GM23338 (cell line): Measurements from ENCODE around the gene ZNF536. TPM values are rescaled to one million over a fixed set of nuclear protein-coding genes. Genes with fewer than 3 reads are reported as not detected.

Experiments used
- ATAC-seq: fragments of 200-7000 bp; cut with Tn5 transposase; 3 replicates; pipeline ENCODE4 v1.9.1; 2020
- DNase-seq: peaks from one replicate; pipeline ENCODE4 v3.0.0-alpha.2; 2015; ENCODE audit warnings: low spot score
- H2AFZ ChIP-seq: fragments of 200-600 bp; sonication (generic); 2 replicates; pipeline ENCODE4 v1.8.0; 2016; ENCODE audit warnings: antibody characterized with exemption, mild to moderate bottlenecking, moderate library complexity
- H3F3A ChIP-seq: fragments of 200-600 bp; sonication (generic); replicated peaks from 2 replicates; pipeline ENCODE4 v1.8.0; 2017; ENCODE audit warnings: antibody characterized with exemption, mixed run types, low read depth
- H3K27ac ChIP-seq: fragments of 200-600 bp; sonication (generic); 2 replicates; pipeline ENCODE4 v1.6.1; 2016; ENCODE audit warnings: low read depth
- H3K27me3 ChIP-seq: fragments of 200-600 bp; sonication (generic); 2 replicates; pipeline ENCODE4 v1.8.0; 2016; ENCODE audit warnings: mild to moderate bottlenecking, mixed run types, moderate library complexity; ENCODE audit not compliant: insufficient read depth
- H3K36me3 ChIP-seq: fragments of 200-600 bp; sonication (generic); 2 replicates; pipeline ENCODE4 v1.8.0; 2016; ENCODE audit warnings: mild to moderate bottlenecking; ENCODE audit not compliant: insufficient read depth
- H3K4me1 ChIP-seq: fragments of 200-600 bp; sonication (generic); 2 replicates; pipeline ENCODE4 v1.8.0; 2016; ENCODE audit warnings: mild to moderate bottlenecking, moderate library complexity; ENCODE audit not compliant: insufficient read depth
- H3K4me2 ChIP-seq: fragments of 200-600 bp; sonication (generic); 2 replicates; pipeline ENCODE4 v1.7.1; 2017; ENCODE audit warnings: mixed run types
- H3K4me3 ChIP-seq: fragments of 200-600 bp; sonication (generic); 2 replicates; pipeline ENCODE4 v1.6.1; 2016; ENCODE audit warnings: mixed run types
- H3K79me2 ChIP-seq: fragments of 200-600 bp; sonication (generic); replicated peaks from 2 replicates; pipeline ENCODE4 v1.8.0; 2017; ENCODE audit warnings: mild to moderate bottlenecking; ENCODE audit not compliant: insufficient read depth
- H3K9me2 ChIP-seq: fragments of 200-600 bp; sonication (generic); 2 replicates; pipeline ENCODE4 v1.8.0; 2017; ENCODE audit not compliant: insufficient read depth
- H4K20me1 ChIP-seq: fragments of 200-600 bp; sonication (generic); replicated peaks from 2 replicates; pipeline ENCODE4 v1.8.0; 2017; ENCODE audit warnings: mild to moderate bottlenecking; ENCODE audit not compliant: insufficient read depth
- H3K27ac Mint-ChIP-seq: 2 replicates; pipeline ENCODE4 v1.8.0; 2020; ENCODE audit warnings: inconsistent platforms, mild to moderate bottlenecking, moderate library complexity, mixed read lengths
- H3K27me3 Mint-ChIP-seq: 3 replicates; pipeline ENCODE4 v1.8.0; 2022; ENCODE audit warnings: low read depth, mild to moderate bottlenecking, moderate library complexity, mixed read lengths, inconsistent platforms; ENCODE audit not compliant: insufficient read depth, poor library complexity
- H3K36me3 Mint-ChIP-seq: 3 replicates; pipeline ENCODE4 v1.8.0; 2021; ENCODE audit warnings: low read depth, mild to moderate bottlenecking, inconsistent platforms, moderate library complexity, mixed read lengths
- H3K4me1 Mint-ChIP-seq: 3 replicates; pipeline ENCODE4 v1.8.0; 2020; ENCODE audit warnings: mild to moderate bottlenecking, inconsistent platforms, mixed read lengths
- H3K4me3 Mint-ChIP-seq: 3 replicates; pipeline ENCODE4 v1.8.0; 2021; ENCODE audit warnings: moderate library complexity, mild to moderate bottlenecking, inconsistent platforms, mixed read lengths
- H3K9me3 Mint-ChIP-seq: 3 replicates; pipeline ENCODE4 v1.8.0; 2020; ENCODE audit warnings: moderate library complexity, mild to moderate bottlenecking, inconsistent platforms, mixed read lengths
- CREB1 ChIP-seq: fragments of 250-450 bp; sonication (Bioruptor Pico); IDR thresholded peaks from 2 replicates; pipeline ENCODE4 v1.5.0; 2020; ENCODE audit warnings: low read depth, mild to moderate bottlenecking, moderate library complexity
- ETS1 ChIP-seq: IDR thresholded peaks from 2 replicates; pipeline ENCODE4 v1.6.1; 2016; ENCODE audit warnings: antibody characterized with exemption
- EZH2 ChIP-seq: fragments of 200-600 bp; sonication (generic); IDR thresholded peaks from one replicate; pipeline ENCODE4 v1.8.0; 2017; ENCODE audit warnings: antibody characterized with exemption, mild to moderate bottlenecking, low read depth; ENCODE audit not compliant: unreplicated experiment
- EZH2phosphoT487 ChIP-seq: fragments of 200-600 bp; sonication (generic); IDR thresholded peaks from one replicate; pipeline ENCODE4 v1.8.1; 2018; ENCODE audit warnings: antibody characterized with exemption; ENCODE audit not compliant: unreplicated experiment
- NANOG ChIP-seq: IDR thresholded peaks from 2 replicates; pipeline ENCODE4 v1.6.1; 2016; ENCODE audit warnings: antibody characterized with exemption, borderline replicate concordance
- POLR2AphosphoS5 ChIP-seq: IDR thresholded peaks from 2 replicates; pipeline ENCODE4 v1.6.1; 2016; ENCODE audit warnings: antibody characterized with exemption, low read depth
- STAT1 ChIP-seq: IDR thresholded peaks from one replicate; pipeline ENCODE4 v1.6.1; 2016; ENCODE audit warnings: antibody characterized with exemption; ENCODE audit not compliant: unreplicated experiment
- ZNF114 ChIP-seq: fragments of 250-450 bp; sonication (Bioruptor Pico); IDR thresholded peaks from 2 replicates; pipeline ENCODE4 v1.5.0; 2020; ENCODE audit warnings: mild to moderate bottlenecking, moderate library complexity
- ZNF331 ChIP-seq: fragments of 250-450 bp; sonication (Bioruptor Pico); IDR thresholded peaks from 2 replicates; pipeline ENCODE4 v1.5.0; 2020; ENCODE audit warnings: low read depth, mild to moderate bottlenecking, moderate library complexity
- polyA plus RNA-seq: library from polyadenylated mRNA; unstranded; fragments of >200 nt; fragmentation: Nextera tagmentation; extraction: Ambion mirVana; gene quantifications from 2 replicates; pipeline ENCODE4 v1.2.1, GENCODE V29; 2016
- total RNA-seq: library from RNA; depleted of rRNA; stranded (reverse); fragments of >200 nt; shearing (Covaris generic); gene quantifications from 2 replicates; pipeline ENCODE4 v1.2.3, GENCODE V29; 2014
- TF ChIP-seq, protein P1 (sequence below), 2 experiments: fragments of 200-600 bp in 1 of 2; sonication (generic) in 1 of 2; conservative IDR thresholded peaks; 2 replicates each; pipeline versions ENCODE4 v1.5.1 to v1.6.1; 2016 to 2017; ENCODE audit warnings: antibody characterized with exemption in 2 of 2, low read depth in 2 of 2, mild to moderate bottlenecking in 2 of 2, moderate library complexity in 1 of 2
- TF ChIP-seq, protein P2 (sequence below): fragments of 250-450 bp; sonication (Bioruptor Pico); IDR thresholded peaks from 2 replicates; pipeline ENCODE4 v1.5.0; 2020; ENCODE audit warnings: mild to moderate bottlenecking, moderate library complexity

Gene ZNF536
- total and polyA plus RNA-seq, 2 experiments from 2014 or later: 0.07 TPM; not detected in 1

DNA sequence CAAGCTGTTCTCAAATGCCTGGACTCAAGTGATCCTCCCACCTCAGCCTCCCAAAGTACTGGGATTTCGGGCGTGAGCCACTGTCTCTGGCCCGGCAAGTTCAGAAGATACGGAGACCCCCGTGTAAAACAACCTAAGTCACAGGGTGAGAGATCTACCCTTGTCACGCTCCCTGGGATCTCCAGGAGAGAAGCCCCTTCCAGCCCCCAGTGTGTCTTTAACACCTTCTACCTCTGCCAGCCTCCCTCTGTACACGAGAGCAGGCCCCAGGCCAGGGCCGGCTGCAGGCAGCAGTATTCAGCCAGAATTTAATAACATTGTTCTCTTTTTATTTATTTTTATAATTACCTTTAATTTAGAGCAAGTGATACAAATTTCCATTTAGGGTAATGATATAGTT lies 49.4 kb downstream of the ZNF536 start:
- Mint-ChIP-seq H3K4me3 (no peak overlapping the region), H3K27me3 (peaks cover 5% of the 10 kb centered on the region), H3K27ac (no peak overlapping the region), H3K4me1 (no peaks in the 10 kb centered on the region), H3K9me3 (no peaks in the 10 kb centered on the region; the same call in 1 of the 3 replicates), H3K36me3 (no peaks in the 10 kb centered on the region)
- Histone ChIP-seq H3K9me2 (no peaks in the 10 kb centered on the region), H3K36me3 (no peaks in the 10 kb centered on the region), H3K79me2 (no peaks in the 10 kb centered on the region), H3F3A (no peaks in the 10 kb centered on the region), H3K4me1 (no peaks in the 10 kb centered on the region), H3K4me2 (no peak overlapping the region), H4K20me1 (no peaks in the 10 kb centered on the region), H3K27ac (no peak overlapping the region), H3K27me3 (no peaks in the 10 kb centered on the region), H3K4me3 (no peak overlapping the region), H2AFZ (no peak overlapping the region)
- TF ChIP-seq POLR2AphosphoS5 (no peak), NANOG (no peak)
- ATAC-seq (no peak), DNase-seq (no peak)

- no peaks in the 10 kb centered on the region for H3K27me3 ChIP-seq
- no peaks in the 10 kb centered on the region for H3K9me2 ChIP-seq
- H3K4me3 Mint-ChIP-seq: no peak overlapping the region
- no peak overlapping the region for H3K4me3 ChIP-seq
- H3K4me1 Mint-ChIP-seq: no peaks in the 10 kb centered on the region
- no peak overlapping the region for H3K4me2 ChIP-seq
- DNase-seq (no peak), ATAC-seq (no peak)
- no peaks in the 10 kb centered on the region for H4K20me1 ChIP-seq
- no peaks in the 10 kb centered on the region for H3F3A ChIP-seq
- H3K27ac Mint-ChIP-seq: no peak overlapping the region
- H3K9me3 Mint-ChIP-seq: no peaks in the 10 kb centered on the region; the same call in 2 of the 3 replicates
- H3K36me3 Mint-ChIP-seq: no peaks in the 10 kb centered on the region
- H3K27me3 Mint-ChIP-seq: peaks cover 5% of the 10 kb centered on the region
- no peaks in the 10 kb centered on the region for H3K4me1 ChIP-seq
- no peak overlapping the region for H2AFZ ChIP-seq
- H3K79me2 ChIP-seq: no peaks in the 10 kb centered on the region
- no peaks in the 10 kb centered on the region for H3K36me3 ChIP-seq
- H3K27ac ChIP-seq: no peak overlapping the region
- TF ChIP-seq, protein P1, sequence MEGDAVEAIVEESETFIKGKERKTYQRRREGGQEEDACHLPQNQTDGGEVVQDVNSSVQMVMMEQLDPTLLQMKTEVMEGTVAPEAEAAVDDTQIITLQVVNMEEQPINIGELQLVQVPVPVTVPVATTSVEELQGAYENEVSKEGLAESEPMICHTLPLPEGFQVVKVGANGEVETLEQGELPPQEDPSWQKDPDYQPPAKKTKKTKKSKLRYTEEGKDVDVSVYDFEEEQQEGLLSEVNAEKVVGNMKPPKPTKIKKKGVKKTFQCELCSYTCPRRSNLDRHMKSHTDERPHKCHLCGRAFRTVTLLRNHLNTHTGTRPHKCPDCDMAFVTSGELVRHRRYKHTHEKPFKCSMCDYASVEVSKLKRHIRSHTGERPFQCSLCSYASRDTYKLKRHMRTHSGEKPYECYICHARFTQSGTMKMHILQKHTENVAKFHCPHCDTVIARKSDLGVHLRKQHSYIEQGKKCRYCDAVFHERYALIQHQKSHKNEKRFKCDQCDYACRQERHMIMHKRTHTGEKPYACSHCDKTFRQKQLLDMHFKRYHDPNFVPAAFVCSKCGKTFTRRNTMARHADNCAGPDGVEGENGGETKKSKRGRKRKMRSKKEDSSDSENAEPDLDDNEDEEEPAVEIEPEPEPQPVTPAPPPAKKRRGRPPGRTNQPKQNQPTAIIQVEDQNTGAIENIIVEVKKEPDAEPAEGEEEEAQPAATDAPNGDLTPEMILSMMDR (conservative IDR thresholded peaks at IDR 0.05; ENCODE audit: low read depth in 2 of 2): no peak
- TF ChIP-seq ZNF114 (CRISPR knock-in tag): no peak
- no peak for TF ChIP-seq ETS1
- no peak for TF ChIP-seq POLR2AphosphoS5
- no peak for TF ChIP-seq CREB1 (CRISPR knock-in tag)
- TF ChIP-seq ZNF331 (CRISPR knock-in tag): no peak
- no peak for TF ChIP-seq EZH2phosphoT487
- TF ChIP-seq, protein P2, sequence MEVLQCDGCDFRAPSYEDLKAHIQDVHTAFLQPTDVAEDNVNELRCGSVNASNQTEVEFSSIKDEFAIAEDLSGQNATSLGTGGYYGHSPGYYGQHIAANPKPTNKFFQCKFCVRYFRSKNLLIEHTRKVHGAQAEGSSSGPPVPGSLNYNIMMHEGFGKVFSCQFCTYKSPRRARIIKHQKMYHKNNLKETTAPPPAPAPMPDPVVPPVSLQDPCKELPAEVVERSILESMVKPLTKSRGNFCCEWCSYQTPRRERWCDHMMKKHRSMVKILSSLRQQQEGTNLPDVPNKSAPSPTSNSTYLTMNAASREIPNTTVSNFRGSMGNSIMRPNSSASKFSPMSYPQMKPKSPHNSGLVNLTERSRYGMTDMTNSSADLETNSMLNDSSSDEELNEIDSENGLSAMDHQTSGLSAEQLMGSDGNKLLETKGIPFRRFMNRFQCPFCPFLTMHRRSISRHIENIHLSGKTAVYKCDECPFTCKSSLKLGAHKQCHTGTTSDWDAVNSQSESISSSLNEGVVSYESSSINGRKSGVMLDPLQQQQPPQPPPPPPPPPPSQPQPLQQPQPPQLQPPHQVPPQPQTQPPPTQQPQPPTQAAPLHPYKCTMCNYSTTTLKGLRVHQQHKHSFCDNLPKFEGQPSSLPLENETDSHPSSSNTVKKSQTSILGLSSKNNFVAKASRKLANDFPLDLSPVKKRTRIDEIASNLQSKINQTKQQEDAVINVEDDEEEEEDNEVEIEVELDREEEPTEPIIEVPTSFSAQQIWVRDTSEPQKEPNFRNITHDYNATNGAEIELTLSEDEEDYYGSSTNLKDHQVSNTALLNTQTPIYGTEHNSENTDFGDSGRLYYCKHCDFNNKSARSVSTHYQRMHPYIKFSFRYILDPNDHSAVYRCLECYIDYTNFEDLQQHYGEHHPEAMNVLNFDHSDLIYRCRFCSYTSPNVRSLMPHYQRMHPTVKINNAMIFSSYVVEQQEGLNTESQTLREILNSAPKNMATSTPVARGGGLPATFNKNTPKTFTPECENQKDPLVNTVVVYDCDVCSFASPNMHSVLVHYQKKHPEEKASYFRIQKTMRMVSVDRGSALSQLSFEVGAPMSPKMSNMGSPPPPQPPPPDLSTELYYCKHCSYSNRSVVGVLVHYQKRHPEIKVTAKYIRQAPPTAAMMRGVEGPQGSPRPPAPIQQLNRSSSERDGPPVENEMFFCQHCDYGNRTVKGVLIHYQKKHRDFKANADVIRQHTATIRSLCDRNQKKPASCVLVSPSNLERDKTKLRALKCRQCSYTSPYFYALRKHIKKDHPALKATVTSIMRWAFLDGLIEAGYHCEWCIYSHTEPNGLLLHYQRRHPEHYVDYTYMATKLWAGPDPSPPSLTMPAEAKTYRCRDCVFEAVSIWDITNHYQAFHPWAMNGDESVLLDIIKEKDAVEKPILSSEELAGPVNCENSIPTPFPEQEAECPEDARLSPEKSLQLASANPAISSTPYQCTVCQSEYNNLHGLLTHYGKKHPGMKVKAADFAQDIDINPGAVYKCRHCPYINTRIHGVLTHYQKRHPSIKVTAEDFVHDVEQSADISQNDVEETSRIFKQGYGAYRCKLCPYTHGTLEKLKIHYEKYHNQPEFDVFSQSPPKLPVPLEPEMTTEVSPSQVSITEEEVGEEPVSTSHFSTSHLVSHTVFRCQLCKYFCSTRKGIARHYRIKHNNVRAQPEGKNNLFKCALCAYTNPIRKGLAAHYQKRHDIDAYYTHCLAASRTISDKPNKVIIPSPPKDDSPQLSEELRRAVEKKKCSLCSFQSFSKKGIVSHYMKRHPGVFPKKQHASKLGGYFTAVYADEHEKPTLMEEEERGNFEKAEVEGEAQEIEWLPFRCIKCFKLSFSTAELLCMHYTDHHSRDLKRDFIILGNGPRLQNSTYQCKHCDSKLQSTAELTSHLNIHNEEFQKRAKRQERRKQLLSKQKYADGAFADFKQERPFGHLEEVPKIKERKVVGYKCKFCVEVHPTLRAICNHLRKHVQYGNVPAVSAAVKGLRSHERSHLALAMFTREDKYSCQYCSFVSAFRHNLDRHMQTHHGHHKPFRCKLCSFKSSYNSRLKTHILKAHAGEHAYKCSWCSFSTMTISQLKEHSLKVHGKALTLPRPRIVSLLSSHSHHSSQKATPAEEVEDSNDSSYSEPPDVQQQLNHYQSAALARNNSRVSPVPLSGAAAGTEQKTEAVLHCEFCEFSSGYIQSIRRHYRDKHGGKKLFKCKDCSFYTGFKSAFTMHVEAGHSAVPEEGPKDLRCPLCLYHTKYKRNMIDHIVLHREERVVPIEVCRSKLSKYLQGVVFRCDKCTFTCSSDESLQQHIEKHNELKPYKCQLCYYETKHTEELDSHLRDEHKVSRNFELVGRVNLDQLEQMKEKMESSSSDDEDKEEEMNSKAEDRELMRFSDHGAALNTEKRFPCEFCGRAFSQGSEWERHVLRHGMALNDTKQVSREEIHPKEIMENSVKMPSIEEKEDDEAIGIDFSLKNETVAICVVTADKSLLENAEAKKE (CRISPR knock-in tag): no peak
- no peak for TF ChIP-seq STAT1
- TF ChIP-seq EZH2: no peak
- no peak for TF ChIP-seq NANOG
These were observed 51.3 kb downstream of the ZNF536 start for GRCh38 chr19:30423481-30423880.
